Skin epidermis (tissue), 12 donors: ENCODE results near the gene FGF11.

ENCODE experiments used
- H3K27ac ChIP-seq, 21 experiments: fragments of 200-600 bp; sonication (generic) in 11 of 21; one replicate each; pipeline ENCODE4 v1.5.0; 2020; ENCODE audit warnings: mild to moderate bottlenecking in 3 of 21, inconsistent platforms in 2 of 21, moderate library complexity in 2 of 21
- H3K4me3 ChIP-seq, 7 experiments: fragments of 200-600 bp; sonication (generic) in 2 of 7; one replicate each; pipeline ENCODE4 v1.5.0; 2020; ENCODE audit warnings: inconsistent platforms in 2 of 7, mild to moderate bottlenecking in 2 of 7, moderate library complexity in 1 of 7

Gene FGF11

GRCh38 chr17:7439462-7440112 is at the start of gene FGF11:
TSS of gene FGF11 (plus strand) at chr17:7439512. CDS start at chr17:7439621, 109 bp downstream.
- peak within 1 kb of the TSS; percentile 42 to 63 (median 53) for H3K4me3 ChIP-seq
- peak within 1 kb of the TSS in 19 of 21 experiments; percentile 29 to 93 (median 86) for H3K27ac ChIP-seq

GRCh38 chr17:7389924-7390910 is 49.1 kb upstream of the FGF11 start:
- no peak overlapping the region for H3K27ac ChIP-seq
- no peak overlapping the region for H3K4me3 ChIP-seq

GRCh38 chr17:7391307-7391706 is 48.0 kb upstream of the FGF11 start:
- Histone ChIP-seq H3K4me3 (no peak overlapping the region), H3K27ac (peak overlapping the region in 1 of 21 experiments; percentile 5)

- Histone ChIP-seq H3K27ac (peak overlapping the region in 19 of 21 experiments; percentile 76 to 97 (median 90)), H3K4me3 (peak overlapping the region; percentile 59 to 90 (median 65))
Measured at GRCh38 chr17:7392696-7393612, 46.4 kb upstream of the FGF11 start.

- Histone ChIP-seq H3K4me3 (peak overlapping the region; percentile 59 to 90 (median 65)), H3K27ac (peak overlapping the region; percentile 76 to 97 (median 90))
Measured at GRCh38 chr17:7393613-7394451, 45.5 kb upstream of the FGF11 start.

GRCh38 chr17:7394452-7395191 is 44.7 kb upstream of the FGF11 start, which contains the start of gene PLSCR3:
TSS of gene PLSCR3 (minus strand) at chr17:7394525. CDS start at chr17:7394110, 415 bp downstream.
- peak within 1 kb of the TSS; percentile 59 to 90 (median 65) for H3K4me3 ChIP-seq
- peak within 1 kb of the TSS; percentile 76 to 97 (median 90) for H3K27ac ChIP-seq

GRCh38 chr17:7396147-7396546 is 43.2 kb upstream of the FGF11 start:
- H3K4me3 ChIP-seq = no peak overlapping the region
- H3K27ac ChIP-seq = no peak overlapping the region

- no peak overlapping the region for H3K27ac ChIP-seq
- no peak overlapping the region for H3K4me3 ChIP-seq
Measured at GRCh38 chr17:7398612-7399011, 40.7 kb upstream of the FGF11 start.

- Histone ChIP-seq H3K27ac (peak overlapping the region in 20 of 21 experiments; percentile 60 to 93 (median 85)), H3K4me3 (peak overlapping the region; percentile 46 to 72 (median 60))
Measured at GRCh38 chr17:7403043-7403726, 36.1 kb upstream of the FGF11 start.

GRCh38 chr17:7403727-7403976 is 35.7 kb upstream of the FGF11 start:
- peak overlapping the region in 20 of 21 experiments; percentile 60 to 93 (median 85) for H3K27ac ChIP-seq
- H3K4me3 ChIP-seq = peak overlapping the region; percentile 46 to 72 (median 60)

- Histone ChIP-seq H3K4me3 (peak within 1 kb of the TSS; percentile 46 to 72 (median 60)), H3K27ac (peak within 1 kb of the TSS; percentile 60 to 94 (median 85))
Measured at GRCh38 chr17:7403977-7404736, 35.2 kb upstream of the FGF11 start, which contains the start of gene TMEM256. TSS of gene TMEM256 (minus strand) at chr17:7404097. CDS start at chr17:7404084, 13 bp downstream.

- peak overlapping the region; percentile 56 to 94 (median 82) for H3K27ac ChIP-seq
Measured at GRCh38 chr17:7404737-7405349, 34.5 kb upstream of the FGF11 start.

GRCh38 chr17:7405350-7406234 is 33.7 kb upstream of the FGF11 start:
- peak overlapping the region; percentile 46 to 72 (median 60) for H3K4me3 ChIP-seq

More at GRCh38 chr17:7404737-7405349, 34.5 kb upstream of the FGF11 start:
- H3K4me3 ChIP-seq = peak overlapping the region; percentile 46 to 72 (median 60)

GRCh38 chr17:7406235-7406825 is 33.0 kb upstream of the FGF11 start:
- peak overlapping the region in 10 of 21 experiments; percentile 75 to 94 (median 88) for H3K27ac ChIP-seq

More at GRCh38 chr17:7405350-7406234, 33.7 kb upstream of the FGF11 start:
- H3K27ac ChIP-seq = peak overlapping the region in 20 of 21 experiments; percentile 56 to 94 (median 83)

More at GRCh38 chr17:7406235-7406825, 33.0 kb upstream of the FGF11 start:
- peak overlapping the region in 2 of 7 experiments; percentile 62 to 65 for H3K4me3 ChIP-seq
